Panc1 (cell line): ENCODE data around the gene TRDMT1. TPM values are rescaled to one million over a fixed set of nuclear protein-coding genes. Genes with fewer than 3 reads are reported as not detected.

Source experiments
- ATAC-seq: fragments of 200-7000 bp; cut with Tn5 transposase; 2 replicates; pipeline ENCODE4 v1.9.1; 2020; ENCODE audit warnings: mild to moderate bottlenecking, moderate library complexity
- BruUV-seq: library from RNA; stranded (reverse); fragments of 400-500 nt; replicated peaks from 2 replicates; lab custom pipeline; 2021; lab: Mats Ljungman, UMichigan
- CTCF ChIA-PET: fragments of 300-600 bp; sonication (Branson Sonifier 250); formaldehyde crosslinking; loops from one replicate; lab custom pipeline; 2022; ENCODE audit warnings: antibody characterized with exemption; lab: Charles Lee
- POLR2A ChIA-PET: fragments of 300-600 bp; sonication (Branson Sonifier 250); formaldehyde crosslinking; loops from one replicate; lab custom pipeline; 2022; ENCODE audit warnings: antibody characterized with exemption; lab: Charles Lee
- DNase-seq: peaks from one replicate; pipeline ENCODE4 v3.0.0-alpha.2; 2010; ENCODE audit warnings: low read depth, low spot score
- H3K27ac ChIP-seq: 2 replicates; pipeline ENCODE4 v1.5.1; 2011; ENCODE audit warnings: mild to moderate bottlenecking, low read length, inconsistent platforms
- H3K27me3 ChIP-seq: fragments of 200-500 bp; sonication (Bioruptor generic); 2 replicates; pipeline ENCODE4 v1.6.0; 2014; ENCODE audit warnings: low read length, inconsistent platforms; ENCODE audit not compliant: control insufficient read depth, insufficient read depth
- H3K36me3 ChIP-seq: fragments of 200-500 bp; sonication (Bioruptor generic); 2 replicates; pipeline ENCODE4 v1.5.1; 2014; ENCODE audit warnings: inconsistent platforms, mild to moderate bottlenecking, low read length, moderate library complexity; ENCODE audit not compliant: control insufficient read depth, insufficient read depth
- H3K4me1 ChIP-seq: 2 replicates; pipeline ENCODE4 v1.5.1; 2011; ENCODE audit warnings: inconsistent platforms, mild to moderate bottlenecking, low read length, moderate library complexity; ENCODE audit not compliant: control insufficient read depth, insufficient read depth
- H3K4me3 ChIP-seq, 2 experiments: 2 replicates each; pipeline ENCODE4 v1.5.1; 2011 to 2012; ENCODE audit warnings: low read depth in 2 of 2, low read length in 2 of 2, mild to moderate bottlenecking in 2 of 2, inconsistent platforms in 1 of 2, moderate library complexity in 1 of 2
- H3K9me3 ChIP-seq: fragments of 200-500 bp; sonication (Bioruptor generic); 2 replicates; pipeline ENCODE4 v1.5.1; 2014; ENCODE audit warnings: low read depth, mild to moderate bottlenecking, inconsistent platforms, low read length, moderate library complexity; ENCODE audit not compliant: control insufficient read depth, insufficient read depth
- CTCF ChIP-seq: fragments of 450-650 bp; IDR thresholded peaks from 2 replicates; pipeline ENCODE4 v1.5.1; 2017; ENCODE audit warnings: mild to moderate bottlenecking
- POLR2AphosphoS5 ChIP-seq: IDR thresholded peaks from 2 replicates; pipeline ENCODE4 v1.6.1; 2012; ENCODE audit warnings: mild to moderate bottlenecking, low read depth, low read length, moderate library complexity
- REST ChIP-seq, 2 experiments: IDR thresholded peaks; 2 replicates each; pipeline ENCODE4 v1.6.1; 2011 to 2012; ENCODE audit warnings: low read depth in 2 of 2, control low read depth in 1 of 2, low read length in 1 of 2, mild to moderate bottlenecking in 1 of 2, moderate library complexity in 1 of 2; ENCODE audit not compliant: insufficient read depth in 1 of 2
- SIN3A ChIP-seq: IDR thresholded peaks from 2 replicates; pipeline ENCODE4 v1.6.1; 2012; ENCODE audit warnings: low read depth, mild to moderate bottlenecking, low read length, moderate library complexity, borderline replicate concordance; ENCODE audit not compliant: insufficient read depth
- TCF7L2 ChIP-seq: IDR thresholded peaks from 2 replicates; pipeline ENCODE4 v1.6.1; 2011; ENCODE audit warnings: mild to moderate bottlenecking, low read depth, low read length, inconsistent platforms
- in situ Hi-C: cut with HindIII; loops from 2 replicates; pipeline ENCODE4 v1.10.0; 2016; ENCODE audit warnings: low sequenced_read_pairs, low pct_unique_long_range_greater_than_20kb
- intact Hi-C: fragments of 100-400 bp; cut with micrococcal nuclease; formaldehyde crosslinking; loops from one replicate; pipeline ENCODE4 v1.10.0; 2022; ENCODE audit not compliant: unreplicated experiment
- total RNA-seq: library from RNA; stranded (reverse); gene quantifications from one replicate; pipeline ENCODE4 v1.2.1, GENCODE V29; 2021; ENCODE audit not compliant: unreplicated experiment

The TRDMT1 gene
- total RNA-seq, 1 experiment from 2014 or later: 7.6 TPM

- Histone ChIP-seq H3K36me3 (no peaks in the 10 kb centered on the region), H3K4me1 (no peaks in the 10 kb centered on the region; the same call in 1 of the 2 replicates), H3K9me3 (no peaks in the 10 kb centered on the region; the same call in 1 of the 2 replicates), H3K4me3 (no peak overlapping the region), H3K27ac (no peak overlapping the region), H3K27me3 (no peaks in the 10 kb centered on the region)
- CTCF ChIA-PET: no interaction called here
- in situ Hi-C loops (no loop called here), intact Hi-C loops (no loop called here)
- TF ChIP-seq TCF7L2 (no peak), CTCF (no peak), POLR2AphosphoS5 (no peak), SIN3A (no peak), REST (IDR thresholded peaks at IDR 0.05; ENCODE audit: insufficient read depth in 1 of 2, low read depth in 2 of 2, low read length in 1 of 2) (no peak)
- ATAC-seq (no peak), DNase-seq (no peak)
- no TSS peak for BruUV-seq
- POLR2A ChIA-PET: no interaction called here
These were observed 45.7 kb upstream of the TRDMT1 start for GRCh38 chr10:17247210-17247609.

- TF ChIP-seq TCF7L2 (no peak), REST (IDR thresholded peaks at IDR 0.05; ENCODE audit: insufficient read depth in 1 of 2, low read depth in 2 of 2, low read length in 1 of 2) (no peak), SIN3A (no peak), POLR2AphosphoS5 (no peak), CTCF (no peak)
- in situ Hi-C loops: no loop called here
- DNase-seq (no peak), ATAC-seq (no peak)
- H3K4me3 ChIP-seq: no peak overlapping the region
- no peaks in the 10 kb centered on the region for H3K27me3 ChIP-seq
- ChIA-PET POLR2A (no interaction called here), CTCF (no interaction called here)
- no peaks in the 10 kb centered on the region; the same call in 1 of the 2 replicates for H3K4me1 ChIP-seq
- no peak overlapping the region for H3K27ac ChIP-seq
- BruUV-seq: no TSS peak
- no peaks in the 10 kb centered on the region; the same call in 1 of the 2 replicates for H3K9me3 ChIP-seq
- no peaks in the 10 kb centered on the region for H3K36me3 ChIP-seq
- intact Hi-C loops: no loop called here
These were observed 43.4 kb upstream of the TRDMT1 start for GRCh38 chr10:17244700-17245365.
